ENCODE measurements around the gene TAPT1. TPM values are rescaled to one million over a fixed set of nuclear protein-coding genes. Genes with fewer than 3 reads are reported as not detected.

TAPT1 gene
- total RNA-seq, 1 experiment from 2014 or later: 22.0 TPM

GRCh38 chr4:16224264-16225166 lies 1.8 kb downstream of the TAPT1 start:
- intact Hi-C loops (cut with micrococcal nuclease): no loop called here
- POLR2A ChIA-PET: interaction anchor here (0.6 to 2.2 kb wide), 9 partner anchors 8 to 570 kb away, joined by 3 to 9 read pairs (median 3); partner anchors contain the start of gene FBXL5
- Mint-ChIP-seq H3K27ac (ENCODE audit: low read depth, unreplicated experiment) (peak overlapping the region; percentile 61), H3K27me3 (ENCODE audit: insufficient read depth, unreplicated experiment) (no peaks in the 10 kb centered on the region), H3K4me1 (ENCODE audit: insufficient read depth, unreplicated experiment) (peaks cover 27% of the 10 kb centered on the region), H3K4me3 (ENCODE audit: unreplicated experiment) (peak overlapping the region; percentile 73), H3K36me3 (ENCODE audit: insufficient read depth, unreplicated experiment) (peaks cover 8% of the 10 kb centered on the region), H3K9me3 (ENCODE audit: unreplicated experiment) (no peaks in the 10 kb centered on the region)
- CTCF ChIA-PET: interaction anchor here (0.6 to 1.6 kb wide), 4 partner anchors 19 to 43 kb away, joined by 3 to 6 read pairs (median 4); no protein-coding TSS in a partner anchor
- no peak for TF ChIP-seq CTCF (IDR thresholded peaks at IDR 0.05; ENCODE audit: unreplicated experiment)
- DNase-seq (ENCODE audit: unreplicated experiment): no peak
- BruUV-seq (replicated peaks): no TSS peak

- Mint-ChIP-seq H3K9me3 (ENCODE audit: unreplicated experiment) (no peaks in the 10 kb centered on the region), H3K4me1 (ENCODE audit: insufficient read depth, unreplicated experiment) (peaks cover 27% of the 10 kb centered on the region), H3K4me3 (ENCODE audit: unreplicated experiment) (no peak overlapping the region), H3K36me3 (ENCODE audit: insufficient read depth, unreplicated experiment) (peaks cover 8% of the 10 kb centered on the region), H3K27ac (ENCODE audit: low read depth, unreplicated experiment) (no peak overlapping the region), H3K27me3 (ENCODE audit: insufficient read depth, unreplicated experiment) (no peaks in the 10 kb centered on the region)
- intact Hi-C loops (cut with micrococcal nuclease): no loop called here
- POLR2A ChIA-PET: no interaction called here
- no TSS peak for BruUV-seq (replicated peaks)
- TF ChIP-seq CTCF (IDR thresholded peaks at IDR 0.05; ENCODE audit: unreplicated experiment): no peak
- CTCF ChIA-PET: no interaction called here
- no peak for DNase-seq (ENCODE audit: unreplicated experiment)
Observed at GRCh38 chr4:16222957-16223527, 3.2 kb downstream of the TAPT1 start.

GRCh38 chr4:16218950-16219349 lies 7.3 kb downstream of the TAPT1 start:
- H3K36me3 Mint-ChIP-seq (ENCODE audit: insufficient read depth, unreplicated experiment): no peaks in the 10 kb centered on the region

More at GRCh38 chr4:16218950-16219349, 7.3 kb downstream of the TAPT1 start:
- peaks cover 36% of the 10 kb centered on the region for H3K4me1 Mint-ChIP-seq (ENCODE audit: insufficient read depth, unreplicated experiment)
- ChIA-PET CTCF (interaction anchor here (0.6 to 2.0 kb wide), 7 partner anchors 13 to 225 kb away, joined by 3 to 10 read pairs (median 4); no protein-coding TSS in a partner anchor), POLR2A (interaction anchor here (0.6 kb wide), 1 partner anchor 11 kb away, joined by 3 read pairs; no protein-coding TSS in a partner anchor)
- intact Hi-C loops (cut with micrococcal nuclease): no loop called here
- H3K27me3 Mint-ChIP-seq (ENCODE audit: insufficient read depth, unreplicated experiment): no peaks in the 10 kb centered on the region
- H3K27ac Mint-ChIP-seq (ENCODE audit: low read depth, unreplicated experiment): peak overlapping the region; percentile 40
- TF ChIP-seq CTCF (IDR thresholded peaks at IDR 0.05; ENCODE audit: unreplicated experiment): no peak
- no peak for DNase-seq (ENCODE audit: unreplicated experiment)
- H3K4me3 Mint-ChIP-seq (ENCODE audit: unreplicated experiment): no peak overlapping the region
- no peaks in the 10 kb centered on the region for H3K9me3 Mint-ChIP-seq (ENCODE audit: unreplicated experiment)
- BruUV-seq (replicated peaks): no TSS peak
